SKM-1 (cell line): ENCODE measurements around the gene INSIG1.

ENCODE experiments used
- DNase-seq: peaks from one replicate; lab custom pipeline; 2025; ENCODE audit not compliant: unreplicated experiment; lab: John Stamatoyannopoulos, UW

Gene INSIG1

GRCh38 chr7:155299535-155300202 lies 2.0 kb downstream of the INSIG1 start:
- DNase-seq, result no peak

GRCh38 chr7:155300641-155301452 lies 3.2 kb downstream of the INSIG1 start:
- no peak for DNase-seq

DNA sequence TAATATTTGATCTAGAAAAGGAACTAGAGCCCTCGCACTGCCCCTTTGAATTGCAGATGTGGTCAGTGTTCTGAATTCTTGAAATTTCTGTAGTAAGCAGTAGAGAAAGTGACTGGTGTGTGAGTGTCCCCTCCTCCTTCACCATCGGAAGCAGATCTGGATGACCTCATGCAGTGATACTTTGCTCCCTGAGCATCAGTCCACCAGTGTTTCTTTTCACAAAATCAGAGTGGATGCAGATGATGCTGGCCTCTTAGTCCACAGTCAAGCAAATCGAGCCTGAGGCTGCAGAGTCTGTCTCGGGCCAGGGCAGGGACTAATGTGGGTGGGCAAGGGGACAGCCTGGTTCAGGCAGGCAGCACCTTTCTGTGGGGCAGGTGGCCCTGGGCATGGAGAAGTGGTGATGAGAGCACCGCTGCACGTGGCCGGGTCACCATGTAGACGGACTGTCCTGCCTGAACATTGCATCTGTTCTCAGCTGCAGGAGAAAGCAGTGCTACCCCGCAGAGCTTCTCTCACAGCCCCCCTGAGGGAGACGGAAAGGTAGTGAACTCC lies 5.4 kb downstream of the INSIG1 start:
- DNase-seq, result no peak

GRCh38 chr7:155303897-155304296 lies 6.2 kb downstream of the INSIG1 start:
- no peak for DNase-seq

GRCh38 chr7:155305231-155305904 lies 7.7 kb downstream of the INSIG1 start:
- no peak for DNase-seq

DNA sequence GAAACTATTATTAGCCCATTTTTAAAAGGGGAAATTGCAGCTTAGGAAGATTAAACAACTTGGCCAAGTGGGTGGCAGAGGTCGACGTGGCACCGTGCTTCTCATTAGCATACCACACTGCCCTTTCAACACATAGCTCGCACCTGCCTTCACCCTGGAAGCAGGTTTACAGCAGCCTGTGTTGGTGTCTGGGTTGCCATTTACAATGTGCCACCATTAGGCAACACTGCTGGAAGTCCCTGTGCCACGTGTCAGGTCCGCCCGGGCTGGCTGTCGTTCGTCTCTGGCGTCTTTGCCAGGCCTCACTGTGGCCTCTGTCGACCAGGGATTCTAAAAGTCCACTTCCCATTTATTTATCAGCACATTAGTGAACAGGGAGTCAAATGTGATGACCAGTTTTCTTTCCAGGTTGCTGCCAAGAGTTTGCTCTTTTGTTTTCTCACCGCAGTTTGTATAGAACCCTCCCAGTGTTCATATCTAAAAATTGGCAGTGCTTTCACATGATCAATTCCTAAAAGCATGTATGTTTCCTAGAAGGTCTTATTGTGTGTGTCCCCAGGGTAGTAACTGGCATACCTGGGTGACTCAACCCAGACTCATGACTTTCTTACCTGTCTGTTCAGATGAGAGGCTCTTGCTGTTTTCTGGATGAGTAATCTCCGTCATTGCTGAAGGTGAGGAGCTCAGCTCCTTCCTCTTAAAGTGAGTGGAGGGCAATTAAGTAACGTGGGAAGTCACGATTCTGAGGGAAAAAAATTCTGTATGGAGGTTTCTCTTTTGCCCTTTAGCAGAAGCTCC lies 9.2 kb downstream of the INSIG1 start:
- DNase-seq, result no peak

DNA sequence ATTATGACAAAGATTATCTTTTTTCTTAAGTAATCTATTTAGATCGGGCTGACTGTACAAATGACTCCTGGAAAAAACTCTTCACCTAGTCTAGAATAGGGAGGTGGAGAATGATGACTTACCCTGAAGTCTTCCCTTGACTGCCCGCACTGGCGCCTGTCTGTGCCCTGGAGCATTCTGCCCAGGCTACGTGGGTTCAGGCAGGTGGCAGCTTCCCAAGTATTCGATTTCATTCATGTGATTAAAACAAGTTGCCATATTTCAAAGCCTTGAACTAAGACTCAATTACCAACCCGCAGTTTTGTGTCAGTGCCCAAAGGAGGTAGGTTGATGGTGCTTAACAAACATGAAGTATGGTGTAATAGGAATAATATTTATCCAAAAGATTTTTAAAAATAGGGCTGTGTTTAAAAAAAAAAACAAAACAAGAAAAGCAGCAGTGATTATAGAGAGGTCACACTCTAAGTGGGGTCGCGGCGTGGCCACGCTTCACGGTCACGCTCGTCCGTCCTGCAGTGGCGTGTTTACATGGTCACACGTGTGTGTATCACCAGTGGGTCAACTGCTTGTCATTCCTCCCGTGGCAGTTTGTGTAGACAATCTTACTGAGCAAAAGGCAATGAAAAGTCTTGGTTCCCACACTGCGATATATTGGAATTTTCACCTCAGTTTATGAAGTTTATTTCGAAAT lies 10.8 kb downstream of the INSIG1 start:
- DNase-seq, result no peak

DNA sequence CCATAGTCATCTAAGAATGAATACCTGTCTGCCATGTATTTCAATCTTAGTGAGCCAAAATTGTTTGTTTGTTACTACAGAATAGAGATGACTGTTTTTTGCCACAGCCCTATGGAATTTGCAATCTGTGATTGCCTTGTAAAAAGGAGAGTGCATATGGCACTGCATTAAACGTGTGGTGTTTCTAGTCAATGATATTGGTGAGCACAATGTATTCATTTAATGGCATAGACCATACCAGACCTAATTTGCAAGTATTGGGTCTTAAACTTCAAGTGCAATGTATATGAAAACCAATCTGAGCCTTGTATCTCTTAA lies 11.3 kb downstream of the INSIG1 start:
- DNase-seq, result no peak

DNA sequence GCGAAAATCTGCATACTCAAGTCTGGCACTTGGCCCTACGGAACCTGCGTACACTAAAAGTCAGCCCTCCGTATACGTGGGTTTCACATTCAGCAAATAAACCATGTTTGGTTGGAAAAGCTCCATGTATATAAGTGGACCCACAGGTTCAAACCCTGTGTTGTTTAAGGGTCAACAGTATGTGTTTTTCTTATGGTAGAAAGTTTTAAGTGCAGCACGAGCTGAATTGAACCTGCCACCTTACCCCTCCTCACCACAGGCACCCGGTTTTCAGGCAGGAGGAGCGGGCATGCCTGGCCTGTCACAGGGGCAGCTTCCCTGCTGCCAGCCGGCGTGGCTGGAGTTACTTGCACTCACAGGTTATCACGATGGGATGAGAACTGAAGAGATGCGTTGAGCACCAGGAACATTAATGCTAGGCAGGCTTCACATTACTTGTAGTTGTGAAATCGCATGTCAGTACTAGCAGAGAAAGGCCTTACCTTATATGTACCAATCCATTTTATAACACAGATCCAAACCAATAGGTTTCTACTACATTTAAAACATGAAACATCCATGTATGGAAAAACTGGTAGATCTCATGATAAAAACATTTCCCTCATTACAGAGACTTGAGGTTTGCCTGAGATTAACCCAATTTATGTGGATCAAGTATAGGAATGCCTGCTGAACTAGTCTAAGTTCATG lies 12.9 kb downstream of the INSIG1 start:
- no peak for DNase-seq

DNA sequence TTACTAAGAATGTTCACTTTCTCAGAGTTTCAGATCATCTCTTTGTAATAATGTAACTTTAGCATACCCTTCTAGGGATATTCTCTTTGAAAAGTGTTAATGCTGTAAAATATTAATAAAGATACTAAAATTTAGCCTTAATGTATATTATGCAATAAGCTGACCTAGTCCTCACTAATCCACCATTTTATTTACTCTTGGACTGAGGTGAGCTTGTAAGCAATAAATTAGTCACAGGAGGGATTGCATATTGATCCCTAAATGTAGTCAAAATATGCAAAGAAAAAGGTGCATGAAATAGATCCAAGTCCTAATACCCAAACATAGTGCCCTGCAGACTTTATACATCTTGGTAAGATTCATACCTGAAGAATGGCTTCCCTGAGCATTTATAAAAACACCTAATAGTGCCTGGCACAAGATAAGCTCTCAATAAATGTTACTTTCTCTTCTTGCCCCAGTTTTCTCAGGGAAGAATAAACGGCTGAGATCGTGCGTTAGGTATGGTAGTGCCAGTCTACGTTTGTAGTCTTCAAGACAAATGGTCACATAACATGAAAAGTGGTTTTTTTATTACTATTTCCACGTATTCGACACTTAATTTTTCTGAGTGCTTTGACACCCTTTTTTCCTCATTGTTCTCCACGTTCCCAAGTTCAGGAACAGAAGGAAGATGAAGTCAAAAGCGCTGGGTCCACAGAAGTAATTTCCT lies 14.3 kb downstream of the INSIG1 start:
- DNase-seq, result no peak

DNA sequence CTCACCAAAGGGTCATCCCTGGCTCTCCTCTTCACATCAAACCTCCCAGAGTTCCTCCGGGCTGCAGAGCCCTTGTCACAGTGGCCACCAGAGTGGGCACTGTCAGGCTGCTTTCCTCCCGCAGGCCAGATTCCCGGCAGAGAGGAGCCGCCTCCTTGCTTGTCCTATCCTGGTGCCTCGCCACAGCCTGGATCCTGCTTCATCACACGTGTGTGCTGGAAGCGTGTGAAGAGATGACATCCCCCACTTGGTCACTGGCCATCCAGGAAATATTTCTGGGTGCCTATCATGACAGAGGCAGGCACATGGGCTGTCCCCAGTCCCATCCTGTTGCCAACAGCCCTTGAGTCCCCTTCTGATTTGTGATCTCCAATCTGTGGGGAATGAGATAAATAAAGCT lies 15.0 kb downstream of the INSIG1 start:
- no peak for DNase-seq

DNA sequence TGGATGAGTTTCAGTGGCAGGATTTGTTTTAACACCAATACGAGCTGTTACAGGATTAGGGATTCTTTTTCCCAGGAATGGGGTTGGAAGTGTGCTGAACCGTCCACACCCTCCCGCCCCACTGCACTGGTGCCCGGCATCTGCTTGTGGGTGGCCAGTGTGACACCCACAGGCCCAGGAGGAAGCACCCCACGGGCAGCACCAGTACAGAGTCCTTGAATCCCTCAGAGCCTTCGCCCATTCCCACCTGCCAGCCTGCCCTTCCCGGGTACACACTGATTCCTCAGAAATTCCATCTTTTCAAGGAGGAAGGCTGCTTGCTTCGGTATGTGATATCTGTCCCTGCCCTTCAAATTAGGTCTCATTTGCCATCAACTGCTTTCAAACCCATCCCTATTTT lies 15.4 kb downstream of the INSIG1 start:
- no peak for DNase-seq

GRCh38 chr7:155315977-155316376 lies 18.3 kb downstream of the INSIG1 start:
- no peak for DNase-seq

- no peak for DNase-seq
These were observed 18.9 kb downstream of the INSIG1 start for GRCh38 chr7:155316427-155317113.

GRCh38 chr7:155317114-155317434 lies 19.4 kb downstream of the INSIG1 start:
- no peak for DNase-seq

GRCh38 chr7:155318245-155318644 lies 20.6 kb downstream of the INSIG1 start:
- no peak for DNase-seq

DNA sequence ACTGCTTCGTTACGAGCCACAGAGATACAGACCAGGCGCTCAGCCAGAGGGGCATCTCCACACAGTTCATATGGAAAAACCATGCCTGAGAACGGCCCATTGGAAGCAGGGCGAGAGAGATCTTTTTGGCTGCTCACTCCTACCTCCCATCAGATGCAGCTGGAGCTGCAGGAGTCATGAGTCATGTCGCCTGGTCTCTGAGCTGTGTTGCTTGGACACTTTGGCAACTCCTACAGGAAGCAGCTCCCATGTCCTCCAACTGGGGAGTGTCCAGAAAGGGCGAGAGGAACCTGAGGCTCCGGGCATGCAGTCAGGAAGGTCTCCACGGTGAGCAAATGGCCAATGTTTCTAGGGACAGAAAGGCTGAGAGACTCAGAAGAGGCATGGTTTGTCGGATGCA lies 24.9 kb downstream of the INSIG1 start:
- no peak for DNase-seq

DNA sequence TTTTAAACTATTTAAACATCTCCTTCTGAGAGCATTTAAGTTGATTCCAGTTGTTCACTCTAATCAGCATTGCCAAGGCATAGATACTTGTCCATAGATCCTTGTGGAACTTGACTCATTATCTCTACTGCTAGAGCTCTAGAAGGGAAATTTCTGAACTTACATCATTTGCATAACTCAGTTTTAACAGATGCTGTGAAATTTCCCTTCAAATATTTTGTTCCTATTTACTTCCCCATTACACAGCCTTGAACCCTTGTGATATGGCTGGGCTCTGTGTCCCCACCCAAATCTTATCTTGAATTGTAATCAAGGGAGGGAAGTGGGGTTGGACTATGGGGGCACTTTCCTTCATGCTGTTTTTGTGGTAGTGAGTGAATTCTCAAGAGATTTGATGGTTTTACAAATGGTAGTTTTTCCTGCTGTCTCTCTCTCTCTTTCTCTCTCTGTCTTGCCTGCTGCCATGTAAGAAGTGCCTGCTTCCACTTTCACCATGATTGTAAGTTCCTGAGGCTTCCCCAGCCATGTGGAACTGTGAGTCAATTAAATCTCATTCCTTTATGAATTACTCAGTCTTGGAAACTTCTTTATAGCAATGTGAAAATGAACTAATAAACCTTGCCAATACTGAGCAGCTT lies 25.4 kb downstream of the INSIG1 start:
- no peak for DNase-seq
